Mononuclear cell (primary cell): ENCODE results near the gene GYS2. TPM values are rescaled to one million over a fixed set of nuclear protein-coding genes. Genes with fewer than 3 reads are reported as not detected.

Source experiments
- H3K27me3 ChIP-seq: 2 replicates; pipeline ENCODE4 v1.6.0; 2011; ENCODE audit warnings: low read length, control low read depth; ENCODE audit not compliant: insufficient read depth
- H3K4me1 ChIP-seq: 2 replicates; pipeline ENCODE4 v1.5.1; 2011; ENCODE audit warnings: mild to moderate bottlenecking, low read length, control low read depth; ENCODE audit not compliant: insufficient read depth
- H3K4me3 ChIP-seq: 2 replicates; pipeline ENCODE4 v1.5.1; 2011; ENCODE audit warnings: mild to moderate bottlenecking, low read length, moderate library complexity
- H3K9me3 ChIP-seq: 2 replicates; pipeline ENCODE4 v1.5.1; 2011; ENCODE audit warnings: low read depth, mild to moderate bottlenecking, control low read depth, low read length
- total RNA-seq: library from RNA; depleted of rRNA; stranded (reverse); fragments of >200 nt; gene quantifications from one replicate; pipeline ENCODE4 v1.2.3, GENCODE V29; 2012

GYS2 gene
- total RNA-seq, 1 donor, result not detected

DNA sequence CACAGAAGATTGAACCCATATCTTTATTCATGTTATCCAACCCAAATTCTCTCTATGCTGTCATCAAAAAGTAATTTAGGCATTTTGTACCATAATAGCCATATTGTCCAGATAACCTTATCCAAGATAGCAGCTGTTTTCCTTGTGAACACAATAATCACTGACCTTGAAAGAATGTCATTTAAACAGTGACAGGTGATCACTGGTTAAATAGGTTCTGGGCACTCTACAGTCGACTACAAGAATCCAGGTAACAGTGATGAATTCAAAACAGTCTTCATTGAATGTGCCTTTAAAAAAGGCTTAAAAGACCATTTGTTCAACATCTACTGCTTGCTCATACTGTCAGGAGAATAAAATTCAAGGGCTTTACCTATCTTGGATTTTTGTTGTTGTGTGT is 83.1 kb downstream of the GYS2 start:
- no peaks in the 10 kb centered on the region for H3K4me1 ChIP-seq
- no peak overlapping the region for H3K4me3 ChIP-seq
- H3K27me3 ChIP-seq, result peaks cover 15% of the 10 kb centered on the region
- no peaks in the 10 kb centered on the region for H3K9me3 ChIP-seq

DNA sequence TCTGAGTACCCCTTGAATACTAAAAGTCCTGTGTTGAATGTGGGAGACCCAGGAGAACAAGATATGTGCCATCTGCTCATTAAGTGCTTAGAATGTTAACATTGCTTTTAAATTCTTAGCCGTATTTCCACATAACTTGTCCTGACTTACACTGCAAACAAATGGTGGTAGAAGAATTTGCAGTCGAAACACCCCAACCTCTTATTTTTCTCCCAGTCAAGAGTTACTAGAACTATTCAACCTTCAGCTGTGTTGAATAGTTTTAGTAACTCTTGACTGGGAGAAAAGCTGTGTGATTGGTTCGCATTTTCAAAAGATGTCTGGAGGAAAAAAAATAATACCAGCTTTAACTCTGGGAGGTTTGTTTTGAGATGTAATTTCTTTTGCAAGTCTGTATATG is 86.2 kb downstream of the GYS2 start:
- Histone ChIP-seq H3K9me3 (no peaks in the 10 kb centered on the region), H3K27me3 (no peaks in the 10 kb centered on the region), H3K4me3 (no peak overlapping the region), H3K4me1 (no peaks in the 10 kb centered on the region)

DNA sequence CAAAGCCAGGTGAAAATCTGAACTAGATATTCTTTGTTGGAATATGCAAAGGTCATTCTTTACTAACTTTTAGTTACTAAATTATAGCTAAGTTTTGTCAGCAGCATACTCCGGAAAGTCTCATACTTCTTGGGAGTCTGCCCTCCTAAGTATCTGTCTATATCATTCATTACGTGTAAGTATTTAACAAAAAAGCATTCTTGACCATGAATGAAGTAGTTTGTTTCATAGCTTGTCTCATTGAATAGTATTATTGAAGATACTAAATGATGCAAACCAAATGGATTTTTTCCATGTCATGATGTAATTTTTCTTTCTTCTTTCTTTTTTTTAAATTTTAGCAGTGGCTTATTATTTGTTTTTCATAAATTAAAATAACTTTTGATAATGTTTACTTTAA is 88.4 kb downstream of the GYS2 start:
- no peaks in the 10 kb centered on the region for H3K27me3 ChIP-seq
- no peaks in the 10 kb centered on the region for H3K4me1 ChIP-seq
- no peak overlapping the region for H3K4me3 ChIP-seq
- no peaks in the 10 kb centered on the region for H3K9me3 ChIP-seq

DNA sequence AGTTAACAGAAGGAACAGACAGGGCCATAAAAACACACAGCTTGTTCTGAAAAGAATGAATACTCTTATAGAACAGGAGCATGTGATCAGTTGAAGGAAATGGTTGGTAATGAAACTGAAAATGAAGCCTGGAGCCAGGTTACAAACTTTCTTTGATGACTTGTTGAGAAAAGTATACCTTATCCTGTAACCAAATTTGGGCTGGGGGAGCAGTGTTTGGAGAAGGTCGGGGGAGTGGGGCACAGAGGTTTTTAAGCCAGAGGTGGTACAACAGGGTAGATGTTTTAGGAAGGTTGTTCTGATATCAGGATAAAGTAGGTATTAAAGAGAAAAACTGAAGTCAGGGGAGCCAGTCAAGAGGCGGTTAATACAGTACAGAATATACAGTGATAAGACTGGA is 94.9 kb downstream of the GYS2 start:
- Histone ChIP-seq H3K9me3 (no peaks in the 10 kb centered on the region), H3K4me3 (no peak overlapping the region), H3K4me1 (no peaks in the 10 kb centered on the region), H3K27me3 (no peaks in the 10 kb centered on the region)

DNA sequence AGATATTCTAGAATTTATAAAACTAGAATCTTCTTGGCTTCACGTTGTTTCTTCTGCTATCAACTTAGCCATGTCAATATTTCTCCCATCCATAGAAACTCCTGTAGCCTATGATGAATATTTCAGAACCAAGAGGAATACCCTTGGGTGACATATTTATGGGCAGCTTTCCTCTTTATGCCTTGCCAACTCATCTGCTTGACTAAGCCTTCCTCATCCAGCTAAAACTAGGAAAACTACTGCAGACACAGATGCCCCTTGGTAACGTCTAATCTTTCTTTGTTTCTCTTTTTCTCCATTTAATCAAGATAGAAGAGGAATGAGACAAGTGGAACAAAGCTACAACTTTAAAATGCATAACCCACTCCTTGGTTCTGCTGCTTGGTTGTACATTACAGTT is 96.8 kb downstream of the GYS2 start:
- H3K9me3 ChIP-seq, result no peaks in the 10 kb centered on the region
- peaks cover 14% of the 10 kb centered on the region for H3K4me1 ChIP-seq
- H3K27me3 ChIP-seq, result no peaks in the 10 kb centered on the region
- no peak overlapping the region for H3K4me3 ChIP-seq

DNA sequence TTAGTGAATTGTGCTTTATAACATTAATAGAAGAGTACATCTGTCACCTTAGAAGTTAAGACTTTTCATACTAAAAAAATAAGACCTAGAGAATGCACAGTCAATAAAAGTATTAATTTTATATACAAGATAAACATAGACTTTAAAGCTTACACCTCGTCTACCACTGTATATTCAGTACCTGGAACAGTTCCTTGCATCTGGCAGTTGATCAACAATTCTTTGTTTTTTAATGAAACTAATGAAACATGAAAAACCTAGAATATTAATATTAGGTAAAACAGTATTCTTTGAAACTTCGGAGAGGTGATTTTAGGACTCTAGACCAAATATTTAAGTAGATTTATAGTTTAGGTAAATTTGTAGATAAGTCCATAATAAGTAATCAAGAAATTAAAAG is 98.8 kb downstream of the GYS2 start:
- Histone ChIP-seq H3K4me3 (no peak overlapping the region), H3K9me3 (no peaks in the 10 kb centered on the region), H3K4me1 (peaks cover 23% of the 10 kb centered on the region), H3K27me3 (no peaks in the 10 kb centered on the region)

DNA sequence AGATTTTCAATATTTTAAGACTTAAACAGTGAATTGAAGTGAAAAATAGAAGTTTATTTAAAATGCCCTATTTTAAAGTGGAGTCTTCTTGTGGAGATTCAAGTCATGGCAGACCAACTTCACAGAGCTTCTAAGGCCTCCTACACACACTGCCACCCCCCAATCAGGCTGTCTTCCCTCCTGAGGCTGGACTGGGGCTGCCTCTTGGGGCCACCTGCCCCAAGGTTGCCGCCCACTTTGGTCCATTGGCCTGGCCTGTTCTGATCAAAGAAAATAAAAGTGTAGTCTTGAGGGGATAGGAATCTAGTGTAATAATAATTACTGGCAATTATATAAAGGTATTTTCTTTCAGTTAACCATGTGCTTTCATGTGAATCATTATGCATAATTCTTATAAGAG is 101.8 kb downstream of the GYS2 start:
- H3K4me3 ChIP-seq, result no peak overlapping the region
- H3K27me3 ChIP-seq, result no peaks in the 10 kb centered on the region
- peaks cover 36% of the 10 kb centered on the region for H3K4me1 ChIP-seq
- no peaks in the 10 kb centered on the region for H3K9me3 ChIP-seq

DNA sequence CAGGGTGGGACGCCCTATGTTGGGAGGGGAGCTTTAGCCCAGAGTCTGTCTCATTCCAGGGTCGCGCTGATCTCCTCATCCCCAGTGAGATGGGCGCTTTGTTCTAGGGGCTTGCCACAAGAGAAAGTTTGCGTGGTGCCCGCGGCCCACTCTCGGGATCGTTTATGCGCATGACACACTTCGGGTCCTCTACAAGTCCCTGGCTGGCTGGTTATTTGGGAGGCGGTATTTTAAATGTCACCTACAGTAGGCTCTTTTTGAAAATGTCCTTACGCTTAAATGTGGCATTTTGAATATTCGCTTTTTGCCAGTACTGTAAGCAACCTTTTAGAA is 102.5 kb downstream of the GYS2 start:
- peaks cover 36% of the 10 kb centered on the region for H3K4me1 ChIP-seq
- H3K9me3 ChIP-seq, result no peaks in the 10 kb centered on the region
- peak overlapping the region; percentile 72 for H3K4me3 ChIP-seq

DNA sequence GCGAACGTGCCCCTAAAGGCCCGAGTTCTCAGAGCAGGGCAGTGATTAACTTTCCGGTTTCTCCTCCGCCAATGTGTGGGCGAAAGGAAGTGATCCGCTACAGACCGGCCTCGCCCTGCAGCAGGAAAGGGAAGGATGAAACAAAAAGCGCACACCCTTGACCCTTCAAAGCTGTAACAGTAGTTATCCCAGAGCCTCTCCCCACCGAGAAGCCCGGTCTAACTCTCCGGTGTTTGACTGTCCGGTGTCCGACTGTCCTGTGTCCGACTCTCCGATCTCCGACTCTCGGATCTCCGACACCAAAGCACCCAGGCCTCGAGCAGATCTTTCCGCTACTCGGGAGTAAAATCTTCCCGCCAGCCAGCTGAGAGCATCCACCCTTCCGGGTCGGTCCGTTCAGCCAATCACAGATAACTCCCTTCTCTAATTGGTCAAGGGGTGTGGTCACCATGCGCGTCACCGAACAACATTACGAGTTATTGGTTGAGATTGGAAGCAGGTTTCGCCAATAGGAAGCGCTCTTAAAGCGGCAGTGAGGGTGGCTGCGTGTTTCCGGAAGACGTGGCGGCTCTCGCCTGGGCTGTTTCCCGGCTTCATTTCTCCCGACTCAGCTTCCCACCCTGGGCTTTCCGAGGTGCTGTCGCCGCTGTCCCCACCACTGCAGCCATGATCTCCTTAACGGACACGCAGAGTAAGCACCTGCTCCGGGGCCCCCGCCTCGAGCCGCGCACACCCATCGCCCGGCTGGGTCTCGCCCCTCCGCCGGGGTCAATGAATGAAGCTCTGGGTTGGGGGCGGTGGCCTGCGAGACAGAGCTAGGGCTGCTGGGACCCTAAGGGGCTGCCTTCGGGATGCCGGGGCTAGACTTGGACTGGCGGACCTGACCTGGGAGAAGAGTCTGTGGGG is 103.1 kb downstream of the GYS2 start, which contains the start of the genes GOLT1B and RECQL:
GOLT1B (plus strand) TSS at position 532 of the 906 bp plus-strand sequence; CDS start at position 667, 135 bp downstream.
RECQL (minus strand) TSS at position 378 of the 906 bp plus-strand sequence. CDS start 2,065 bp downstream, outside the sequence.
- peaks cover 36% of the 10 kb centered on the region for H3K4me1 ChIP-seq
- H3K4me3 ChIP-seq, result peak within 1 kb of the TSS; percentile 72
- H3K9me3 ChIP-seq, result no peaks in the 10 kb centered on the region
- no peaks in the 10 kb centered on the region for H3K27me3 ChIP-seq

More for the DNA sequence above, 102.5 kb downstream of the GYS2 start:
- H3K27me3 ChIP-seq, result no peaks in the 10 kb centered on the region

DNA sequence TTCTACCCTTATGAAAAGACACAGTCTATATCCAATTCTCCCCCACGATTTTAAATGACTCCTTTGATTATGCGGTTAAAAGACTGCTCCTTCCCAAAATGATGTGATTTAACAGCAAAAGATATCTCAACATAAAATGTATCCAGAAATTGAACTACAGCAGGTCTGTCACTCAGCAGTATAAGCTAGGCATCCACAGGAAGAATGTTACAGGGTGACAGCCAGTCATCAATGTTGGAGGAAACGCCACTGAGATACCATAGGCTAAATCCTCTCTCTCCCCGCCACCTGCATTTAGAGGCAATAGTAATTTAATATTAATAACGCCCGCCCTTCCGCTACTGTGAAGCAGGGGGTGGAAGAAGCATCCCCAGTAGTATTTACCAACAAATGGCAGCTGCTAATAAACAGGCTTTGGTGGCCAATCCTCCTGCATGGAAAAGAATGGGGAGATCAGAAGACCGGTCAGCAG is 103.8 kb downstream of the GYS2 start:
- H3K27me3 ChIP-seq, result no peaks in the 10 kb centered on the region
- peak overlapping the region; percentile 72 for H3K4me3 ChIP-seq
- H3K4me1 ChIP-seq, result peaks cover 36% of the 10 kb centered on the region
- no peaks in the 10 kb centered on the region for H3K9me3 ChIP-seq

DNA sequence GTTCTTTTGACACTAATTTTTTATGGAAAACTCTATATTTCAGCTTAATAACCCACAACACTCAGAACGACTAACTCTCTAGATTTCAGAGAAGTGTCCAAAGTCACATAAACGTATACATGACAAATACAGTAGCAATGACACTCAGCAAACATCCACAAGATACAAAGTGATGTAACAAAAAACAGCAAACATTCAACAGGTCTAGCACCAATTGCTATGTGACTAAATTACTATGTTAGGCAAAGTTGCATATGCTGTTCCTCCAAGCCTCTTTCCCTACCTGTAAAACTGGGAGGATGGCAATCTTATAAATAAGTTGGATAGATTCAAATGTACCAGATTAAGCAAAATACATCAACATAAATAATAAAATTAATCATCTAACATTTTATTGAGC is 104.9 kb downstream of the GYS2 start:
- peaks cover 36% of the 10 kb centered on the region for H3K4me1 ChIP-seq
- H3K4me3 ChIP-seq, result no peak overlapping the region
- H3K27me3 ChIP-seq, result no peaks in the 10 kb centered on the region
- H3K9me3 ChIP-seq, result no peaks in the 10 kb centered on the region

Other genes starting within 250 kb of the GYS2 start
- not detected for gene IAPP, start 231.9 kb downstream of the GYS2 start, total RNA-seq
- 68.6 TPM for gene PYROXD1, start 167.2 kb downstream of the GYS2 start, total RNA-seq
- 24.3 TPM for gene RECQL, start 103.2 kb downstream of the GYS2 start, total RNA-seq
- gene GOLT1B, start 103.1 kb downstream of the GYS2 start, total RNA-seq, result 116 TPM
- gene SPX, start 78.6 kb downstream of the GYS2 start, total RNA-seq, result 11.2 TPM
- gene LDHB, start 53.0 kb upstream of the GYS2 start, total RNA-seq, result 571 TPM
- not detected for gene KCNJ8, start 169.9 kb upstream of the GYS2 start, total RNA-seq